IMR-90 (cell line): ENCODE measurements around the gene SPDYC. TPM values are rescaled to one million over a fixed set of nuclear protein-coding genes. Genes with fewer than 3 reads are reported as not detected.

ENCODE experiments used
- ATAC-seq: fragments of 200-7000 bp; cut with Tn5 transposase; 2 replicates; pipeline ENCODE4 v1.9.1; 2020; ENCODE audit warnings: low read depth, mild to moderate bottlenecking, moderate library complexity
- BruUV-seq: library from RNA; stranded (reverse); fragments of 400-500 nt; replicated peaks from 2 replicates; lab custom pipeline; 2021; lab: Mats Ljungman, UMichigan
- CTCF ChIA-PET: fragments of 300-600 bp; formaldehyde crosslinking; extraction: SDS; loops from one replicate; lab custom pipeline; 2021; ENCODE audit warnings: antibody characterized with exemption; lab: Yijun Ruan, JAX
- POLR2A ChIA-PET: fragments of 300-600 bp; sonication (Branson Sonifier 250); formaldehyde crosslinking; loops from one replicate; lab custom pipeline; 2022; ENCODE audit warnings: antibody characterized with exemption; ENCODE audit not compliant: unreplicated experiment; lab: Charles Lee
- DNase-seq: peaks from one replicate; pipeline ENCODE4 v3.0.0; 2013
- H2AFZ ChIP-seq: replicated peaks from 2 replicates; pipeline ENCODE3; 2013; ENCODE audit warnings: low read length, mild to moderate bottlenecking; ENCODE audit not compliant: poor library complexity
- H2AK5ac ChIP-seq: 2 replicates; pipeline ENCODE4 v1.6.1; 2013; ENCODE audit warnings: low read depth, low read length, inconsistent platforms
- H2AK9ac ChIP-seq: replicated peaks from 2 replicates; pipeline ENCODE3; 2013; ENCODE audit warnings: mild to moderate bottlenecking, low read depth, low read length, moderate library complexity; ENCODE audit not compliant: poor library complexity
- H2BK120ac ChIP-seq: 2 replicates; pipeline ENCODE4 v1.6.1; 2013; ENCODE audit warnings: low read depth, low read length, inconsistent platforms
- H2BK15ac ChIP-seq: 3 replicates; pipeline ENCODE4 v1.6.1; 2013; ENCODE audit warnings: low read depth, low read length, inconsistent platforms
- H2BK20ac ChIP-seq: 2 replicates; pipeline ENCODE4 v1.6.1; 2013; ENCODE audit warnings: low read depth, mild to moderate bottlenecking, inconsistent platforms, low read length, moderate library complexity
- H2BK5ac ChIP-seq: 2 replicates; pipeline ENCODE4 v1.6.1; 2013; ENCODE audit warnings: mild to moderate bottlenecking, low read depth, low read length, inconsistent platforms; ENCODE audit not compliant: poor library complexity, severe bottlenecking
- H3K14ac ChIP-seq: replicated peaks from 2 replicates; pipeline ENCODE4 v1.6.1; 2013; ENCODE audit warnings: low read depth, low read length, inconsistent platforms
- H3K18ac ChIP-seq: 2 replicates; pipeline ENCODE4 v1.6.1; 2013; ENCODE audit warnings: low read depth, low read length, control low read depth
- H3K23ac ChIP-seq: 2 replicates; pipeline ENCODE4 v1.6.1; 2013; ENCODE audit warnings: low read depth, low read length, inconsistent platforms
- H3K27ac ChIP-seq: 2 replicates; pipeline ENCODE4 v1.5.1; 2013; ENCODE audit warnings: mild to moderate bottlenecking, control low read depth, low read length; ENCODE audit not compliant: insufficient read depth
- H3K27me3 ChIP-seq: 2 replicates; pipeline ENCODE4 v1.6.1; 2013; ENCODE audit warnings: low read length; ENCODE audit not compliant: control insufficient read depth, insufficient read depth
- H3K36me3 ChIP-seq: 2 replicates; pipeline ENCODE4 v1.6.1; 2013; ENCODE audit warnings: low read length, mixed read lengths; ENCODE audit not compliant: control insufficient read depth, insufficient read depth
- H3K4ac ChIP-seq: 2 replicates; pipeline ENCODE4 v1.6.1; 2013; ENCODE audit warnings: low read depth, low read length, inconsistent platforms
- H3K4me1 ChIP-seq: 2 replicates; pipeline ENCODE4 v1.6.1; 2013; ENCODE audit warnings: low read length, mixed read lengths; ENCODE audit not compliant: control insufficient read depth, insufficient read depth
- H3K4me2 ChIP-seq: 2 replicates; pipeline ENCODE4 v1.6.1; 2013; ENCODE audit warnings: low read depth, mild to moderate bottlenecking, control low read depth, low read length, moderate library complexity
- H3K4me3 ChIP-seq: 2 replicates; pipeline ENCODE4 v1.5.1; 2013; ENCODE audit warnings: low read depth, mild to moderate bottlenecking, control low read depth, low read length, moderate library complexity; ENCODE audit not compliant: insufficient read depth
- H3K56ac ChIP-seq: 2 replicates; pipeline ENCODE4 v1.6.1; 2013; ENCODE audit warnings: low read length, inconsistent platforms; ENCODE audit not compliant: insufficient read depth; ENCODE audit errors: extremely low read depth
- H3K79me1 ChIP-seq, 2 experiments: 2 replicates each; pipeline ENCODE4 v1.6.1; 2013; ENCODE audit warnings: low read length in 2 of 2, inconsistent platforms in 1 of 2, low read depth in 1 of 2
- H3K9ac ChIP-seq: 2 replicates; pipeline ENCODE4 v1.6.1; 2013; ENCODE audit warnings: low read depth, low read length, control low read depth
- H3K9me1 ChIP-seq: 2 replicates; pipeline ENCODE4 v1.6.1; 2013; ENCODE audit warnings: low read length, inconsistent platforms; ENCODE audit not compliant: insufficient read depth
- H3K9me3 ChIP-seq: 2 replicates; pipeline ENCODE4 v1.6.1; 2013; ENCODE audit warnings: low read length; ENCODE audit not compliant: control insufficient read depth, insufficient read depth
- H4K20me1 ChIP-seq: 2 replicates; pipeline ENCODE4 v1.6.1; 2013; ENCODE audit warnings: low read length, inconsistent platforms; ENCODE audit not compliant: insufficient read depth
- H4K5ac ChIP-seq: 2 replicates; pipeline ENCODE4 v1.6.1; 2013; ENCODE audit warnings: mild to moderate bottlenecking, low read depth, low read length, control low read depth
- H4K8ac ChIP-seq, 2 experiments: 2 replicates each; pipeline ENCODE4 v1.6.1; 2013; ENCODE audit warnings: low read depth in 2 of 2, low read length in 2 of 2, control low read depth in 1 of 2, inconsistent platforms in 1 of 2
- H4K91ac ChIP-seq: 2 replicates; pipeline ENCODE4 v1.6.1; 2013; ENCODE audit warnings: low read depth, low read length, inconsistent platforms; ENCODE audit not compliant: insufficient read depth
- BHLHE40 ChIP-seq: fragments of 150-350 bp; IDR thresholded peaks from 2 replicates; pipeline ENCODE4 v1.6.1; 2016; ENCODE audit warnings: mild to moderate bottlenecking, low read depth, low read length
- CEBPB ChIP-seq: IDR thresholded peaks from 2 replicates; pipeline ENCODE4 v1.6.1; 2012; ENCODE audit warnings: low read depth, low read length, improper control_type of control experiment
- CHD1 ChIP-seq: IDR thresholded peaks from 2 replicates; pipeline ENCODE4 v1.6.1; 2012; ENCODE audit warnings: low read depth, low read length, improper control_type of control experiment
- CTCF ChIP-seq: conservative IDR thresholded peaks from 2 replicates; pipeline ENCODE4 v1.5.1; 2012; ENCODE audit warnings: mild to moderate bottlenecking, low read depth, low read length, improper control_type of control experiment
- ELK1 ChIP-seq: fragments of 150-350 bp; IDR thresholded peaks from 2 replicates; pipeline ENCODE4 v1.6.1; 2016; ENCODE audit warnings: low read depth, mild to moderate bottlenecking, low read length, moderate library complexity, borderline replicate concordance
- FOS ChIP-seq: fragments of 150-350 bp; IDR thresholded peaks from 2 replicates; pipeline ENCODE4 v1.6.1; 2016; ENCODE audit warnings: low read depth, low read length
- MAFK ChIP-seq: IDR thresholded peaks from 2 replicates; pipeline ENCODE4 v1.6.1; 2012; ENCODE audit warnings: low read depth, low read length, improper control_type of control experiment
- MAZ ChIP-seq: IDR thresholded peaks from 2 replicates; pipeline ENCODE4 v1.6.1; 2012; ENCODE audit warnings: low read depth, mild to moderate bottlenecking, low read length, improper control_type of control experiment, moderate library complexity, borderline replicate concordance
- MXI1 ChIP-seq: IDR thresholded peaks from 2 replicates; pipeline ENCODE4 v1.6.1; 2012; ENCODE audit warnings: low read depth, mild to moderate bottlenecking, low read length, moderate library complexity, borderline replicate concordance
- NFE2L2 ChIP-seq: fragments of 150-350 bp; IDR thresholded peaks from 2 replicates; pipeline ENCODE4 v1.6.1; 2016; ENCODE audit warnings: low read depth, mild to moderate bottlenecking, low read length
- POLR2A ChIP-seq: IDR thresholded peaks from 2 replicates; pipeline ENCODE4 v1.6.1; 2012; ENCODE audit warnings: mild to moderate bottlenecking, low read depth, low read length
- RAD21 ChIP-seq: IDR thresholded peaks from 2 replicates; pipeline ENCODE4 v1.6.1; 2012; ENCODE audit warnings: low read length, improper control_type of control experiment
- RCOR1 ChIP-seq: IDR thresholded peaks from 2 replicates; pipeline ENCODE4 v1.6.1; 2012; ENCODE audit warnings: mild to moderate bottlenecking, low read length, improper control_type of control experiment; ENCODE audit not compliant: insufficient replicate concordance
- RFX5 ChIP-seq: IDR thresholded peaks from 2 replicates; pipeline ENCODE4 v1.8.0; 2012; ENCODE audit warnings: low read depth, mild to moderate bottlenecking, low read length, moderate library complexity
- SMC3 ChIP-seq: fragments of 150-350 bp; IDR thresholded peaks from 2 replicates; pipeline ENCODE4 v1.6.1; 2016; ENCODE audit warnings: low read depth, mild to moderate bottlenecking, antibody characterized with exemption, low read length, moderate library complexity
- WGBS, 2 experiments: methylation state at CpG; one replicate each; pipeline versions ENCODE4 v1.1.5 to v1.1.7; 2013; ENCODE audit warnings: missing lambda C conversion rate in 2 of 2; ENCODE audit not compliant: insufficient read length in 1 of 2; ENCODE audit errors: extremely low coverage in 2 of 2; 5-methylcytosine and 5-hydroxymethylcytosine counted together
- dilution Hi-C: fragments of 300-500 bp; cut with HindIII; formaldehyde crosslinking; loops from one replicate; pipeline ENCODE4 v1.14.3; 2018; ENCODE audit warnings: low sequenced_read_pairs; ENCODE audit not compliant: unreplicated experiment
- in situ Hi-C: fragments of 300-500 bp; cut with MboI; formaldehyde crosslinking; loops from 3 replicates; pipeline ENCODE4 v1.14.3; 2019; ENCODE audit warnings: low sequenced_read_pairs, inconsistent platforms, mixed read lengths
- intact Hi-C: fragments of 100-400 bp; cut with micrococcal nuclease; formaldehyde crosslinking; loops from 2 replicates; pipeline ENCODE4 v1.10.0; 2022
- polyA plus RNA-seq, 3 experiments: library from polyadenylated mRNA; depleted of rRNA; stranded (reverse); fragments of >200 nt; gene quantifications; 2 replicates each; pipeline ENCODE4 v1.2.3, GENCODE V29; 2012; ENCODE audit warnings: low replicate concordance in 1 of 3
- total RNA-seq: library from RNA; depleted of rRNA; stranded (reverse); fragments of >200 nt; gene quantifications from 2 replicates; pipeline ENCODE4 v1.2.3, GENCODE V29; 2012
- TF ChIP-seq, protein P1 (sequence below): fragments of 150-350 bp; IDR thresholded peaks from 2 replicates; pipeline ENCODE4 v1.6.1; 2017; ENCODE audit warnings: mild to moderate bottlenecking, antibody characterized with exemption, low read length, low read depth

SPDYC gene
- total and polyA plus RNA-seq, 2 of the 4 experiments (the other 2 are of a cell fraction) = not detected

DNA sequence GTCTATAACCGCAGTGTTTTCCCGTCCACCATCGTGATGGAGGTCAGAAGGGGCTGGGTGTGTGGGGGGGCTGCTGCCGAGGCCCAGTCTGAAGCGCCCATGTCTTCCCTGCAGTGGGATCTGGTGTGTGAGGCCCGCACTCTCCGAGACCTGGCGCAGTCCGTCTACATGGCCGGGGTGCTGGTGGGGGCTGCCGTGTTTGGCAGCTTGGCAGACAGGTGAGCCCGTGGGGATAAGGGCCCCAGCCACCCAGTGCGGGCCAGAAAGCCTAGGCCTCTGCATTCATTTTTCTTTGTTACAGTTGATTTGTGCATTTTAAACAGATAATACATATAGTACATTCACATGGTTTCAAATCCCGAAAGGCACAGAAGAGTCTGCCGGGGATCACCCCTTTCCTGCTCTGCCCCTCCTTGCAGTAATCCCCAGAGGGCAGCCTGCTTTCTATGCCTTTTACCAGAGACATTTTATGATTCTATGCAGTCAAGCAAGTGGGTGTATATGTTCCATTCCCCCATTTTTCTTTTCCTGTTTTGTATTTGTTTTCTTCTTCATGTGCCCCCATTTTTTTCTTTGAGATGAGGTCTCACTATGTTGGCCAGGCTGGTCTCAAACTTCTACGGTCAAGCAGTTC lies 44.3 kb downstream of the SPDYC start:
- Histone ChIP-seq H4K91ac (no peak overlapping the region), H3K23ac (no peak overlapping the region), H3K56ac (no peak overlapping the region), H3K18ac (no peak overlapping the region), H3K9me3 (no peaks in the 10 kb centered on the region), H3K36me3 (peaks cover 21% of the 10 kb centered on the region), H4K20me1 (no peaks in the 10 kb centered on the region), H2AFZ (no peak overlapping the region), H2BK120ac (no peak overlapping the region), H3K4me3 (no peak overlapping the region), H3K27ac (no peak overlapping the region), H4K8ac (no peak overlapping the region), H3K4me1 (peaks cover 5% of the 10 kb centered on the region), H3K27me3 (no peaks in the 10 kb centered on the region), H2BK15ac (no peak overlapping the region), H3K79me1 (peaks cover 0 to 4% of the 10 kb centered on the region in 2 experiments; a peak in 1 of 4 replicates), H2AK5ac (no peak overlapping the region), H2AK9ac (no peak overlapping the region), H3K14ac (no peak overlapping the region), H3K4me2 (no peak overlapping the region), H4K5ac (no peak overlapping the region), H2BK20ac (no peak overlapping the region), H3K9ac (no peak overlapping the region), H3K4ac (no peak overlapping the region), H2BK5ac (no peak overlapping the region), H3K9me1 (peaks cover 4% of the 10 kb centered on the region; the same call in 1 of the 2 replicates)
- BruUV-seq = no TSS peak
- in situ Hi-C loops (no loop called here), dilution Hi-C loops (no loop called here), intact Hi-C loops (no loop called here)
- ATAC-seq (no peak), DNase-seq (no peak)
- WGBS, 2 experiments = 72% methylated on average over 6 of the region's 16 CpGs; no CpG with 5 or more reads in 1 of the 2 experiments
- ChIA-PET CTCF (interaction anchor here (0.5 to 1.1 kb wide), 2 partner anchors 9 to 16 kb away, joined by 3 read pairs; no protein-coding TSS in a partner anchor), POLR2A (no interaction called here)
- TF ChIP-seq MAFK = no peak
- TF ChIP-seq POLR2A = no peak
- no peak for TF ChIP-seq RFX5
- no peak for TF ChIP-seq ELK1
- TF ChIP-seq SMC3 = no peak
- TF ChIP-seq RAD21 = no peak
- no peak for TF ChIP-seq RCOR1
- no peak for TF ChIP-seq BHLHE40
- no peak for TF ChIP-seq CTCF
- TF ChIP-seq, protein P1, sequence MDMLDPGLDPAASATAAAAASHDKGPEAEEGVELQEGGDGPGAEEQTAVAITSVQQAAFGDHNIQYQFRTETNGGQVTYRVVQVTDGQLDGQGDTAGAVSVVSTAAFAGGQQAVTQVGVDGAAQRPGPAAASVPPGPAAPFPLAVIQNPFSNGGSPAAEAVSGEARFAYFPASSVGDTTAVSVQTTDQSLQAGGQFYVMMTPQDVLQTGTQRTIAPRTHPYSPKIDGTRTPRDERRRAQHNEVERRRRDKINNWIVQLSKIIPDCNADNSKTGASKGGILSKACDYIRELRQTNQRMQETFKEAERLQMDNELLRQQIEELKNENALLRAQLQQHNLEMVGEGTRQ = no peak
- TF ChIP-seq CEBPB = no peak
- TF ChIP-seq MAZ = no peak
- no peak for TF ChIP-seq FOS
- no peak for TF ChIP-seq CHD1
- TF ChIP-seq NFE2L2 = no peak
- TF ChIP-seq MXI1 = no peak
